GM19043 (cell line): Measurements from ENCODE around the gene NDUFAF7.
"Not testable (repeated sequence)": the region's sequence is repeated elsewhere in the genome, so short reads cannot be mapped to it uniquely, and the experiment has no call there.

Experiments
- ATAC-seq: cut with Tn5 transposase; IDR thresholded peaks from one replicate; pipeline ENCODE4 v1.9.1; 2021; ENCODE audit warnings: low read depth; ENCODE audit not compliant: unreplicated experiment

NDUFAF7 gene

DNA sequence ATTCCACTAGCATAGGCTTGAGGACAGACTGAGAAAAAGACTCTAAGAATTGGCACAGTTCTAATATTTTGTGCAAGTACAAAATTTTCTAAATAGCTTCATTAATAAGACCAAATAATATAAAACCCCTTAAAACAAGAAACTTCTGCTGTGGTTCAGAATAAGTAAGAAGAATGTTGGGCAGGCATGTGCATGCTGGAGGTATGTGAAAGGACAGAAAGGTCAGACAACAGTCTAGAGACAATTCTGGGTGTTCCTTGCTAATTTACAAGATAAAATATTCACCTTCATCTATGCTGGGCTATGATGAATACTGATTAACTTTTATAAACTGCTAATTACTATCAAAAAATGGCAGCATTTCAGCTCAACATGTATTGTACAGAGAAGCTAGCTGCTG is 20.2 kb upstream of the NDUFAF7 start:
- no peak for ATAC-seq

DNA sequence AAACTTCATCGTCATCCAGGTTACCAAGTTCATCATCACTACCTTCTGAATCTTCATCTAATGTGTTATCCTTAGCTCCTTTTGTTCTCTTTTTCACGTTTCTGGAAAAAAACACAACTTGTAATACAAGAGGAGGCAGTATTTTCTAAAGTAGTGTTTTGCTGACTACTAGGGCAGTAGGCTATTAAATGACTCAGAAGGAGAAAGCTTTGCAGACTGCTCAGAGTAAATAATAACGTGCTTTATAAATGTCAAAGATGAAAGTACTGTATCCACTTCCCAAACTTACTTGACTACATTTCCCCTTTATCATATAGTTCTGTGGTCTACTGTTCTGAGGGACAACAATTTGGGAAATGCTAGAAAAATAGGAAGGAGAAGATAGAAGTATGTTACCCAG is 19.5 kb upstream of the NDUFAF7 start:
- ATAC-seq = no peak

DNA sequence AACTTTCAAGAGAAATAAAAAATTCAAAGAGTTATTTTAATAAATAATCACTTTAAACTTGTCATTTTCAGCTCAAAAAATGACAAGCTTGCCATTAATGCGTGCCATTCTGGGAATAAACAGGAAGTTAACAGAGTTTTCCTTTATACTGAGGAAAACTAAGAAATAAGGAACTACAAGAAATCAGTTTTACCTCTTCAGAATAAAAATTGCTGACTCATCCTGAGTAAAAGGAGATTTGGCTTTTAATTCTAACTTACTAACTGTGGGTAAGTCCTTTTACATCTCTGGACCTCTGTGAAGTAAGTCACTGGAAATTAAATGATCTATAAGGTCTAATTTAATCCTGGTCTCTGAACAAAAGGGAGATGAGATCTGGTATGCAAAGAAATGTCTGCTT is 16.2 kb upstream of the NDUFAF7 start:
- no peak for ATAC-seq

DNA sequence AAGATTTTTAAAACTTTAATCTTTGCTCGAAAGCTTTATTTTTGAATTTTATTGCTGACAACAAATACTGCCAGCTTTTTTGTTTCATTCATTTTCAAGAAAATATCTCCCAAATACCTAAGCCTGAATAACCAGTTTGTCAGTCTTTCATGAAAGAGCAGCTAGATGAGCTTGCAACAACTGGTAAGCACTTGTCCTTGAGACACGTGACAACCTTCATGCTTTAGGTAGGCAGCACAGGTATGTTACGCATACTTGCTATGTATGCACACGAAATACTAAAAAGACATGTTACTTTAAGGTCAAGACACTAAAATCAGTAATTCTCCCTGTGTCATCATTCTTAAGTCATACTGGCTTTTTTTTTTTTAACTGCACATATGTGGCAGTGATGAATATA is 12.4 kb upstream of the NDUFAF7 start:
- ATAC-seq = no peak

DNA sequence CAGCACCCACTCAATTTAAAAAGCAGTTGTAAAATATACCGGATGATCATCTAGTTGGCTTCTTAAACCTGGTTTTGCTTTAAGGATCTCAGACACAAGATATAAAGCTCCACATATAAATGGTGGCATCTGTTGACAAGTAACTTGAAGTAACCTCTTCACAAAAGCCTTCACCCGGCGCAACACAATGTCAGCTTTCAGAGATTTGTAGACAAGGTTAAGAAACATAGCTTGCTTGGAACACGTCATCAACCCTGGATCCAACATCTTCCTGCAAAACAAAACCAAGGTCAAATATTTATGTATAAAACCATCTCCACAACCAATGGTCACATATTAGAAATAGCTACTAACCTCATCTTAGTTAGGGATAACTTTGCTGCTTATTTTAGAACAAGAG is 8.3 kb upstream of the NDUFAF7 start:
- no peak for ATAC-seq

DNA sequence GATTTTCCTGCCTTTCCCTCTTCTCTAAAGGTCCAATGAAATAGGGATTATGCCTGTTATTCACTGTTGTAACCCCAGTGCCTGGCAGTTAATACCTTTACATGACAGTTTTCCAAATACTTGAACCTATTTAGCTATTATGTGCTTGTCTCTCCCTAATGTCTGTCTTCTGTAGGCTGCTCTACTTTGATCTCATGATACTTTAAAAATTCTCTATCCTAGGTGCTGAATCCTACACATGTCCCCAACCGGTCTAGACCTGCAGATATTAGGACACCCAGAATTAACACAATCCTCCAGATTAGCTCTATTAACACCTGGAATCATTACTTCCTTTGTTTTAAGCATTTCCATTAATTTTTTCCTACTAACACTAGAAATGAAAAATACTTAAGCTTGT is 7.4 kb upstream of the NDUFAF7 start:
- no peak for ATAC-seq

DNA sequence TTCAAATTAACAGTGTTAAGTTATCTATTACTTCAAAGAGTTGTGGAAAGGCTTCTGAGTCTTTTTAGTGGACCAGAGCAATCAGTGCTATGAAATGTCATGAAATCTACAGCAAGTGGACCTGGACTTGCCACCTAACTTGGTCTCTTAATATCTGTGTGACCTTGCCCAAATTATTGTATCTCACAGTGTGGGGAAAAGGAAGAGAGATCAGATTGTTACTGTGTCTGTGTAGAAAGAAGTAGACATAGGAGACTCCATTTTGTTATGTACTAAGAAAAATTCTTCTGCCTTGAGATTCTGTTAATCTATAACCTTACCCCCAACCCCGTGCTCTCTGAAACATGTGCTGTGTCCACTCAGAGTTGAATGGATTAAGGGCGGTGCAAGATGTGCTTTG is 6.3 kb upstream of the NDUFAF7 start:
- not testable (repeated sequence) for ATAC-seq

DNA sequence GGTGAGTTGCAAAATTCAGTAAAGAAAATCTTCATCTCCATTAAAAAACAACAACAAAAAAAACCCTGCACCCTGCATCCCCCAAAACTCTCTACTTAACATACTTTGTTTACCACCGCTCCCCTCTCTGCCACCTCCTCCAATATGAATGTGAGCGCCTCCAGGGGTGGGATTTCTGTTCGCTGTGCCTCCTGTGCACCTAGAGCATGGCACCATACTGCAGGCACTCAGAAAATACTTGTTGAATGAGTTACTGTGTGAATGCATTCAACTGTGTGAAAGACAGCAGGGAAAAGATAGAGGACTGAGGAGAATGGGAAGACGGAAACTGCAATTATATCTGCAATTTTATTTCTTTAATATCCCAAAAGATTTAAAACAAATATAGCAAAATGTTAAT is 4.6 kb upstream of the NDUFAF7 start:
- ATAC-seq = no peak

DNA sequence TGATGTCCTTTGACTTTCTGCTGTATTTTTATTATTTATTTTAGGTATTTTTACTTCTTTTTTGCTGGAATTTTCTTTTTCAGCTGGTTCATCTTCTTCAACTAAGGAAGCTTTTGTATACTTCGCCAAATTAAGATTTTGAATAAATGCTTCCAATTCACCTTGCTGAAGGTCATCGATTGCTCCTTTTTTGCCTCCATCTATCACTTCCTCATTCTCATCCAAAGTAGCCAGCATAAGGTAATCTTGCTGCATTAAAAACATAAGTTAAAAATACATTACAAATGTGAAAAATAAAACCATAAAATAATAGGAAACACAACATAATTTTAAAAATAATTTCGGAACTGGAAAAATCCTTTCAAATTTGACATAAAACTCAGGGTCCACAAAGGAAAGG is 2.7 kb upstream of the NDUFAF7 start:
- no peak for ATAC-seq

DNA sequence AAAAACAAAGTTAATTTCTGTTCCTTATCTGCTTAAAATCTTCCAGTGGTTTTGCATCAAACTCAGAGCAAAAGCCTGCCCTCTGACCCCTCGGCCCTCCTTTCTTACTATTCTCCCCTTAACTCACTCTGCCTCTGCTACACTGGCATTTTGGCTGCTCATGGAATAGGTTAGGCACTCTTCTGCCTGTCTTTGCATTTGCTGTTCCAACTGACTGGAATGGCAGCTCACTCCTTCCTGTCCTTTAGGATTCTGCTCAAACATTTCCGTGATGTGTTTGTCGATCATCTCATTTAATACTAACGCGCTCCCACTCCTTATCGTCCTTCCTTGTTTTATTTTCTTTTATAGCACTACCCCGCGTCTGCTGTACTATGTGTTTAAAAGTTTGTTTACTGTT is 877 bp upstream of the NDUFAF7 start:
- no peak for ATAC-seq

DNA sequence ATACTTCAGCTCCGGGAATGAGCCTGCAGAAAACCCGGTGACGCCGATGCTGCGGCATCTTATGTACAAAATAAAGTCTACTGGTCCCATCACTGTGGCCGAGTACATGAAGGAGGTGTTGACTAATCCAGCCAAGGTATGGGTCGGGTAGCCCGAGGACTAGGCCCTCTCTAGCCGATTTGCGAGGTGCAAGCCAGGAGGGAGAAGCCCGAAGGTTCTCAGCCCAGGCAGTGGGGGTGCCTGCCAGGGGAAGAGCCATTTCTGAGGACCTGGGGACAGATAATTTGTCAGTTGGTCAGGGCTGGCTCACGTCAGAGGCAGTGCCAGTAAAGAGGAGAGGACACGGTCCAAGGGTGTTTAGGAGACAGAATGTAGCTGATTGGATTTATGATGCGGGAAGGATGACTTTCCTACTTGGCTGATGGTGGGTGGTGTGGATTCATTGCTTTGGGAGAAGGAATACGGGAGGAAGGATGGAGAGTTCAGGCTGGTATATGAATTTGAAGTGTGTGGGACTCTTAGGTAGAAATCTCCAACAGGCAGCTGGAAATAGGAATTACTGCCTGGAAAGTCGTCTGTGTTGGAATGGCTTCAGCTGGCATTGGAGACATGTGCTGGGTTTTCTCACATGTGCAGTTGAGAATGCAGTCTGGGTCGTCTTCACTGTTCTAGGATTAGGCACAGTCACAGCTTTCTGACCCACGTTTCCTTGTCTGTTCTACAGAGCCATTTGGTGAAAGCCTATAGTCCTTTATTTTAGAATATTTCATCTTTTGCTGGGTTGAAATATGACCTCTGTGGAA is 874 bp downstream of the NDUFAF7 start:
- ATAC-seq = no peak

DNA sequence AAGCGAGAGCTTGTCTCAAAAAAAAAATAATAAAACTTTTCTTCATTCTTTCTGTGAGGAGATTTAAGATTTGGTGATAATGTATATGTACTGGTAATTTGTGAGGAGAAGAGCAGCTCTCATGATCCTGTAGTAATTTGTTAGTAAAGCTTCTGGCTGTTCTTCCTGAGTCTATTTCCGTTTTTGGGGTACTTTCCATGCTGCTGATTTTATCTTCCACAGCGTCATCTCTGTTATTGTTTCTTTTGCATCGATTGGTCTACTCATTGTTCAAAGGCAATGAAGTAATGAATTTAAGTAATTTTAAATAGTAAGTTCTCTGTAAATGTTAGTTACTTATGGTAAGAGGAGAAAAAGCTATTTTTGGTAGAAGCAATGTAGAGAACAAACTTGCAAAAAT is 12.0 kb downstream of the NDUFAF7 start:
- ATAC-seq = no peak

DNA sequence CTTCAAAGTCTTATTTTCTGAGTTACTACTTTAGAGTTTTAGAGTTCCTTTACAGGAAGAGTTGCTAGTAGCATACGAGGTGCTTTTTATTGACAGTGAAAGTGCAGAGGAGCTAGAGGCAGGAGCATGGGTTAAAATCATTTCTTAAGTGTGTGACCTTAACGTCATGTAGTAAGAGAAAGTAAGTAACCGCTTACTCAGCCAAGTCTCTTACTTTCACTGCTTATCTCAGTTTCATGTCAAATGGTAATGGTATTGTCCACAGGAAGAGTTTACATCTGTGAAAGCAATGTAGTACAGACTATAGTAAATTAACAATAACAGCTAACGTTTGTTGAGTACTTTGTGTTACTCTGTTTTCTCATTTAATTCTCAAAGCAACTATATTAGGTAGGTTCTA is 12.6 kb downstream of the NDUFAF7 start:
- ATAC-seq = peak; percentile 77

DNA sequence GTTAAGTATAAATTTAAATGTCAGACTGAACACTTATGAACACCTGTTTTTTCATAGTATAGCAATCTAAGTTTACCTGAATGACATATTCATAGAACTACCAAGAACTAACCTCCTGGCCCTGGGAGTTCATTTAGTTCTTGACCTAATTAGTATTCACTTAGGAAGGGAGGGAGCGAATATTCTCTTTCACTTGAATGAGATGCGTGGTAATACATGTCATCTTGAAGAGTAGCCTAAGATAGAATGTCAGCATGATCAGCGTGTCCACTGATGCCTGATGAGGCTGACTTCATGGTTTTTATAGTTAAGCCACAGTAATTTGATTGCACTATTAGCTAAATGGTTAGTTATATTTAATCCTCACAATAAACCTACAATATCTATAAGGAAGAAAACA is 13.3 kb downstream of the NDUFAF7 start:
- no peak for ATAC-seq

DNA sequence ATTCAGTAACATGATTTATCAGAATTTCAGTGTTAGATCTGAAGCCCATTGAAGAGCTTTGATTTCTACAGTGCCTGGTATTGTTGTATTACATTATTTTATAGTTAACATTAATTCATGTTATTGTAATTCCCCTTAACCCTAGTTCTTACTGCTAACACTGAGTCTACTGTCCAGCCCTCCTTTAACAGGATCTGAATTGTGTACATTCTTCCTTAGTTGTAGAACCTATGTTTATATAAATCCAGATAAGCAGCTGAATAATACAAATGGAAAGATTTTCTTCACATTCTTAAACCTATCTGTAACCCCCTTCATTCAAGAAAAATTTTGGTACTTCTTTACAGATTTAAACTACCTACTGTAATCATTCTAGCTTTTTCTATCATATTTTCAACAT is 14.7 kb downstream of the NDUFAF7 start:
- ATAC-seq = no peak

DNA sequence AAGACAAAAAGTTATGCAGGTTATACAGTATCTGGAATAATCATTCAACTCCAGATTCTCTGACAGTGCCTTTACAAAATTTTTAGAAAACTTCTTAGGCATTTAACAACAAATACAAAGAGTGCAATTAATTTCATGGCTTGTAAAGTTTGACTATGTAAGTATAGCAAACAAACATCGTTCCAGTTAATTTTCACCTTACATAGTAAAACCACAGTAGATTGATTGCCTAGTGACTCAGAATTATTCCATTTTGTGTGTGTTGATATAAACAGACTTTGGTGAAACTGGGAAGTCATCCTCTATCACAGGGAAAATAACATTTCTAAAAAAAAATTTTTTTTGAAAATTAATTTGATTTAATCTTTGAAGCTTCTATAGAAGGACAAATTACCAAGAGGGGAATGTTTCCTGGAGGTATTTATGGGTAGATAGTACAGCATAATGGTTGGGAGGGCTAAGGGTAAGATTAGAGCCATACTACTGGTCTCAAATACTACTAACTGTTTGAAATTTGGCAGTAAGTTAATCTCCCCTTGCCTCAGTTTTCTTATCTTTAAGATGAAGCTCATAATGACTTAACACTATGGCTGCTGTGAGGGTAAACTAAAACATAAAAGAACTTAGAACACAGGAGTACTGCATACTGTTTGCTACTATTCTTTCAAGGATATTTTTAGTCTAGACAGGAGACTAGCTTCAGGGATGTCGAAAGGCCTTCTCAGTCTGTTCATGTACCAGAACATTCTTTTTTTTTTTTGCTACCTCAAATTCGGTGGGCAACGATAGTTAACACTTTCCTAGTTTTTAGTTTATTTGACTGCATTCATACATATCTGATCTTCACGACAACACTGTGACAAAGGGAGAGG is 19.6 kb downstream of the NDUFAF7 start:
- no peak for ATAC-seq

DNA sequence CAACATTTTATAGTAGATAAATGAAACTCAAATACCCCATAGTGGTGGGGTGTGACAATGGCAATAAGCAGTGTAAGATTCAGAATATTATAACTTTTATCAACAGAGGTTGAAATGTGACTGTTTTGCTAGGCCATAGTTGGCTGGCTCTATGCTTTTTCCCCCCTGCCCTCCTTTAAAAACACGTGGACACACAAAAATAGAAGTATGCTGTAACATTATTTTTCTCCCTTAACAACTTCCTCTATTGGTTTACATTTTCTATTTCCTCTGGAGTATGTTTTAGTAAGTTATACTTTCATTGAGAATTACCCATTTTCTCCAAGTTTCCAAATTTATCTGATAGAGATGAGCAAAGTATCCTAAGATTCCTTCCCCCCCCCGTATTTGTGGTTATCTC is 31.1 kb downstream of the NDUFAF7 start:
- no peak for ATAC-seq

DNA sequence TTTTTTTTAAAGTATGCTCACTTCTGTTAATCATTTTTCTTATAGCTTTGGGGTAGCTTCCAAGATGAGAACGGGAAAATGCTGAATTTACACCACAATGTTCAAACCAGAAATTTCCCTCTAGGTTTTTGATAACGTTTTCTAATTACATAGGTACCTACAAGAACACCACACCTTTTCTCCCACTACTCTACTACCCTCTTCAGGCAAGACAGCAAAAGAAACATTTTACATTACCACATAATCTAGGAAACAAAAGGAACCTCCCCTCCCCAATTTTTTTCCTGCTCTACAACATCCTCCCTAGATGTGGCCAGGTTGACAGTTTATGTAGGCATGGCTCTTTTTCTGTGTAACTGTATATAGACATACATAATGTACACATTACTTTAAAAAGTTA is 32.4 kb downstream of the NDUFAF7 start:
- ATAC-seq = no peak

DNA sequence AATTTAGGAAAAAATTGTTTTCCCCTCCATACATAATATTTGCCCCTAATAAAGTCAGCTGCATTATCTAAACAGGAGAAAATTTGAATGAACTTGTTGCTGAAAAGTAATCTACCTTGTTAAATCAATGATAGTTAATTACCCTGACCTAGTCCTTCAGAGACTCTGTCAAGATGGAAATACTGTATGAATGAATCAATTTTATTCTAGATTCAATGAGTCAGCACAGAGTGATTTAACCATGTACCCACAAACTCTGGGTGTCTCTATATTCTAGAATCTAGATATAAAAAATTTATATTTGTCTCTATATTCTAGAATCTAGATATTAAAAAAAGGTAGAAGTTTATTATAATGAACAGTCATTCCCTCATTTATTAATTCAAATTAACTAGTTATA is 36.2 kb downstream of the NDUFAF7 start:
- no peak for ATAC-seq

DNA sequence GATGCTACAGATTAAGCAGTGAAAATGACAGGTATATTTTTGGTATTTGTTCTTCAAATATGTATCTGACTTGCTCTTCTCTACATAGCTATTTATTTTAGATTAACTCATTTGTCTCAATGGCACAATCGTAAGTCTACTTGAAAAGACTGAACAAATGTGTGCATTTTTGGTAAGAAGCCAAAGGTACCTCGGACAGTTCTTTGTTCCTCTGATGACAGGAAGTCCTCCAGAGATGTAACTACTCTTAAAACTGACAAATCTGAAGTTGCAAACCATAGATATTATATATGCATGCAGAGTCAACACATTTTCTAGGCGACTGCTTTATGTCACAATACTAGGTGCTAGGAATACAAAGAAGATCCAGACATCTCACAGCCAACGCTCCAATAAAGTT is 36.7 kb downstream of the NDUFAF7 start:
- ATAC-seq = no peak

DNA sequence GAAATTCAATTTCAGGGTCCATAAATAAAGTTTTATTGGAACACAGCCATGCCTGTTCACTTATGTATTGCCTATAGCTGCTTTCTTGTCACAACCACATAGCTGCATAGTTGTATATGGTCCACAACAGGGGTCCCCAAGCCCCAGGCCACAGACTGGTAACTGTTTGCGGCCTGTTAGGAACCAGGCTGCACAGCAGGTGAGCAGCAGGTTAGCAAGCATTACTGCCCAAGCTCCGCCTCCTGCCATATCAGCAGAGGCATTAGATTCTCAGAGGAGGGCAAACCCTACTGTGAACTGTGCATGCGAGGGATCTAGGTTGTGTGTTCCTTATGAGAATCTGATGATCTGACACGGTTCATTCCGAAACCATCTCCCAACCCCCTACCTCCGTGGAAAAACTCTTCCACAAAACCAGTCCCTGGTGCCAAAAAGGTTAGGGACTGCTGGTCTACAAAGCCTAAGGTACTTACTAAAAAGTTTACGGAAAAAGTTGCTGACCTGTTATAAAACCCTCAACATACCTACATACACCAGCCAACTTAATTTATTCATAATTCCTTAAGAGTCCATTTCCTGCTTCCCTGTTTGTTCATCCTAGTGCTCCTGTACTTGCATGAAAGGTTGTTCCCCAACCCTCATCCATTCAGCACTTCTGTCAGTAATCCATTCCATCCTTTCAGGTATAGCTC is 40.1 kb downstream of the NDUFAF7 start:
- ATAC-seq = no peak
